ENCODE data around the gene F12. TPM values are rescaled to one million over a fixed set of nuclear protein-coding genes. Genes with fewer than 3 reads are reported as not detected.
"Not testable (repeated sequence)": the region's sequence is repeated elsewhere in the genome, so short reads cannot be mapped to it uniquely, and the experiment has no call there.

Gene F12
- total RNA-seq, 1 experiment from 2014 or later = 12.8 TPM

DNA sequence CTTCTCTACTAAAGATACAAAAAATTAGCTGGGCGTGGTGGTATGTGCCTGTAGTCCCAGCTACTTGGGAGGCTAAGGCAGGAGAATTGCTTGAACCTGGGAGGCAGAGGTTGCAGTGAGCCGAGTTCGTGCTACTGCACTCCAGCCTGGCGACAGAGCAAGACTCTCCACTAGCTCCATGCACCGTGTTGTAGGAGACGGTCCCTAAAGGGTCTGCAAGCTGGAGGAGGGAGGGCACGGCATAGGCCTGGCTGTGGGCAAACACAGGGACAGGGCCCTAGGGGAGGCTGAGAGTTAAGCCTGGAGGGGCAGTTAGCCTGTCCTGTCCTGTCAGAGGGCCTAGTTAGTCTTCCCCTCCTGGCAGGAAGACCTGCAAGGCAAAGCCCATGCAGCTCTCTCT, 48.6 kb downstream of the F12 start:
- not testable (repeated sequence) for DNase-seq (ENCODE audit: extremely low read depth, low read depth)

DNA sequence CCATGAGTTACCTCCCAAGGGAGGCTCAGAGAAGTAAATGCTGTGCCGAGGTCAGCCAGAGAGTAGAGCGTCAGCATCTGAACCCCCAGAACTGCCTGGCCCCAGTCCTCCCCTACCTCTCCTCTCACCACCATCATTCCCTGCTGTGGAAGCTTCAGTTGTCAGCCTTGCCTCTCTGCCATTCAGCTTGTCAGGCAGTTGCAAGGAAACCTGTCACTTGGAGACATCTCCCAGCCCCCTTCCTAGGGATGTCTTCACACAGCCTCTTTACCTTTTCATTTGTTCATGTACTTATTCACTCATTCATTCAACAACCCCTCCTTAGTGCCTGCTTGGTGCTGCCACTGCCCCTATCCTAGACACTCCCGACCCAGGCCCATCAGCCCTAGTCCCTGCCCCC, 49.5 kb downstream of the F12 start:
- no peak for DNase-seq (ENCODE audit: extremely low read depth, low read depth)

DNA sequence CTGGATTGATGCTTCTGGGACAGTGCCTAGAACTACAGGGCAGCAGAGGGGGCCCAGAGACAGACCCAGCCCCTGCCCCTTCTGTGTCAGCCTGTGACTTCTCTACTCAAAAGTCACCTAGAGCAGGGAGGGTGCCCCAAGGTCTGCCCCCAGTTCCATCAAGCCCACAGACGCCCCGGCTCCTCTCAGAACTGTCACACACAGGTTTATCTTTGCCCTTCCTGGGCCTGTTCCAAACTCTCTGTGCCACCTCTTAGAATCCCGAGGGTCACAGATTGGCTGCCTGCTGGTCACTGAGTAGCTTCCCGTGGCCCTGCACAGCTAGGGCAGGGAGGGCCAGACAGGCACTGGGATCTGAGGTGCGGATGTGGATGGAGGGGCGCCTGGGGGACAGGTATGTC, 49.9 kb downstream of the F12 start:
- no peak for DNase-seq (ENCODE audit: extremely low read depth, low read depth)

DNA sequence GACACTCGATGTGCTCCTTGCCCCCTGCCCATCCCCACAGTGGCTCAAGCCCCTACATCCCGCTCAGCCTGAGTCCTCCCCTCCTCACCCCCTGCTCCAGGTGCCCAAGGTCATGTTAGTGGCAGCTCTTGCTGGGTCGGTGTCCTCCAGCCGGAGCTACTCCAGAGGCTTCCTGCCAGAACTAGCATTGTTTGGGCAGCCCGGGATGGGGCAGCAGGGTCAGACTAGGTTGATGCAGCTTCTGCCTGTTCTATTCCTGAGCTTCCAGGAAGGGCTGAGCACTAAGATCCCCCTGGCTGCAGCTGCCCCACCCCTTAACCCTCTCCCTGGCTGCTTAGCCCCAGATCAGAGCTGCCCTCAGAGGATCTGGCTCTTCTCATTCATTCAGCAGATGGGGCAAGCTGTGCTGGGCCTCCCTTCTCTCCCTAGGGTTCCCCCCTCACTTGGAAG, 51.0 kb downstream of the F12 start:
- no peak for DNase-seq (ENCODE audit: extremely low read depth, low read depth)

DNA sequence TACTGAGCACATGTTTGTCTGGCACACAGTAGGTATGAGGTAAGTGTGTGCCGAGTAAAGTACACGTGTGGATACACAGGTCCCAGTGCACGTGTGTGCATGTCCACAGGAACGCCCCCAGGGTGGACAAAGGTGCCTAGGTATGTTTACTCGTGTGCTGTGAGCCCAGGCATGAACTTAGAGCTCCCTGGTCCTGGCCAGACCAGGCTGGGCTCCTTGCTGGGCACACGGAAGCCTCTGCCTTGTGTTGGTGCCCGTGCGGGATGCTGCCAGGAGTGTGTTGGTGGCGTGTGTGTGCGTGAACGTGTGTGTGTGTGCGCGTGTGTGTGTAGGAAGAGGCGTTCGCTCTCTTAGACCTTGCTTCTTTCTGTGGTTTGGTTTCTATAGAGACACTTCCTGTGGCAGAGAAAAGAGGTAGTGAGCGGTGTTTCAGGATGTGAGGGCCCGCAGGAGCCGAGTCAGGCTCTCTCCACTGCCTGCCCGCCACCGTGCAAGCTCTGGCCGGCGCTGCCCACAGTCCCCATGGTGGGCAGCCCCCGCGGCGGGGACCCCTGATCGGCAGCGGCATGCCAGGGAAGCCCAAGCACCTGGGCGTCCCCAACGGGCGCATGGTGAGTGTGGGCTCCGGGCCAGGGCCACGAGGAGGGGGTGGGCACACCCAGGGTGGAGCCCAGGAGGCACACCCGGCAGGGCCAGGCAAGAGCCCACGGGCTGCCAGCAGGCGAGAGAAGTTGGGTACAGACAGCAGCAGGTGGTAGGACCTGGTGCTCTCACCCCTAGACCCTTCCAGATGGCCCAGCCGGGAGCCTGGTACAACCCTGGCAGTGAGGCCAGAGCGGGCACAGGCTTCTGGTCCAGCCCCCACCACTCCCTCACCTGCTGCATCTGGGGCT, 51.7 kb downstream of the F12 start, which contains the start of gene RGS14:
Gene RGS14 (plus strand): TSS at position 466 of the 893 bp plus-strand sequence. CDS start 101 bp downstream, at position 567.
- DNase-seq (ENCODE audit: extremely low read depth, low read depth) = no peak

DNA sequence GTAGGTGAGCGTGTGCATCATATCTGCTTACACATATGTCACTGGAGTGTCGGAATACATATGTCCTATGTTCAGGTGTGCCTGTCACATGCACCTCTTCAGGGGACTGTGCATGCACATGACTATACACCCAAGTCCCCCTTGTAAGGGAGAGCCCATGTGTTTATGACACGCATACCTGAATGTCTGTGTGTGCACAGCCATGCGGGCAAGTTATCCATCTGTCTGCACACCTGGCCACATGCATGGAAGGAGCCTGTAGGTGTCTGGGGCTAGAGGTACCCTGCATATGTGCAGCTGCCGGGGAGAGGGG, 52.3 kb downstream of the F12 start:
- no peak for DNase-seq (ENCODE audit: extremely low read depth, low read depth)

DNA sequence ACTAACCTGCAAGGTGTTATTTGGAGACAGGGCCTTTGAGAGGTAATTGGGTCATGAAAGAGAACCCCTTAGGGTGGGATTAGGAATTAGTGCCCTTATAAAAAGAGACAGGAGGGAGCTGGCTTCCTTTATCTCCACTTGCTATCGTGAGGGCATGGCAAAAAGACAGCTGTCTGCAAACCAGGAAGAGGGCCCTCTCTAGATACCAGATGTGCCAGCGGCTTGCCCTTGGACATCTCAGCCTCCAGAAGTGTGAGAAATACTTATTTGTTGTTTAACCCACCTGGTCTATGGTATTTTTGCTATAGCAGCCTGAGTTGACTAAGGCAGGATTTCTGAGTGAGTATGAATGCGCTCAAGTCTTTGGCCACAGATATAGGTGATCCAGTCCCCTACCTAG, 52.6 kb downstream of the F12 start:
- DNase-seq (ENCODE audit: extremely low read depth, low read depth) = no peak

DNA sequence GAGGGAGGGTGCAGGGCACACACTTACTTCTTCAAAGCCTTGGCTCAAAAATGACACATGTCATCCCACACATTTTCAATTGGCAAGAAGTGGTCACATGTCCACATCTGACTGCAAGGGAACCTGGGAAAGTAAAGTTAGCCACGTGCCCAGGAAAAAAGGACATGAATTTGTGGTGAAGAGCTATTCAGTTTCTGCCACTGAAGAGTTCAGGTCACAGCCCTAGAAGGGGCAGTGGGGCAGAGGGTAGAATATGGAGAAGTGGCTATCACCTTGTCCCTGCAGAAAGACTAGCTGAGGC, 53.5 kb downstream of the F12 start:
- no peak for DNase-seq (ENCODE audit: extremely low read depth, low read depth)

DNA sequence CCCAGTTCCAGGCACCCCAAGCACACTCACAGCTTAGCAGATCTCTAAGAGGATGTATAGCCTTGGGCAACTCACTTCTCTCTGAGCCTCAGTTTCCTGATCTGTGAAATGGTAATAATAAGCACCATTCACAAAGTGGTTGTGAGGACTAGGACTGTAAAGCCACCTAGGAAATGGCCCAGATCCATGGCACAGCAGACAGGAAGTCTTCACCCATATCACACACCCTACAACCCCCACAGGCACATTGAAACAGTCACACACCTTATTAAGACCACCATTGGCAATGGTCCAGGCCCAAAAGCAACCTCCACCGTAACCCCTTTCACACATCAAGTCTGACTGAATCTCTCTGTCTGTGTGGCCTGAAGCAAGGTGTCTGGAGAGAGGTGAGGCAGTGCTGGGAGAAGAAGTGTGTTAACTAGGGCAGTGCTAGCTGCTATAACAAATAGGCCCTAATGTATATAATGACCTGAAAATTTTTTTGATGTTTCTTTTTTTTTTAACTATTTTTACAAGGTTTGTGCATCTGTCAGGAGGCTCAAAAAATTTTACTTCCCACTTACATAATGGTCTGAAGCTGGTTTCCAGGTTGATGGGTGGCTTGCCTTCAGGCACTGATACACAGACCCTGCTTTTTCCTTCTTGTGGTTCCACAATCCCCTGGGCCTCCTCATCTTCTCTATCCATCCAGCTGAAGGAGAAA, 54.0 kb downstream of the F12 start:
- DNase-seq (ENCODE audit: extremely low read depth, low read depth) = no peak

DNA sequence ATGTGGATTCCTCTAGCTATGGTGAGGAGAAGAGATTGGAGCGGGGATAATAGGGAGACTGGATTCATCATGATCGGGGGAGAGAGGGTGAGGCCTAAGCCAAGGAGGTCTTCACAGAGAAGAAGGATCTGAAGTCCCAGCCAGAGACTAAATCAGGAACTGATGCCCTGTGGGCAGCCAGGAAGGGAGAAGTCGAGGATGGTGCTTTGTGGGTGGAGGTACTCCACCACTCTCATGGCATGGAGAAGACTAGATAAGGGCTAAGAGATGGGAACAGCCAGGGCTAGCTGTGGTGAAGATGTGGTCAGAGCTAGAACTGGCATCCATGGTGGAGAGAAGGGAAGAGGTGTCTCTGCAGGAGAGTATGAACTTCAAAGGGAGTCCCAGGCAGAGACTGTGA, 54.7 kb downstream of the F12 start:
- DNase-seq (ENCODE audit: extremely low read depth, low read depth) = no peak

DNA sequence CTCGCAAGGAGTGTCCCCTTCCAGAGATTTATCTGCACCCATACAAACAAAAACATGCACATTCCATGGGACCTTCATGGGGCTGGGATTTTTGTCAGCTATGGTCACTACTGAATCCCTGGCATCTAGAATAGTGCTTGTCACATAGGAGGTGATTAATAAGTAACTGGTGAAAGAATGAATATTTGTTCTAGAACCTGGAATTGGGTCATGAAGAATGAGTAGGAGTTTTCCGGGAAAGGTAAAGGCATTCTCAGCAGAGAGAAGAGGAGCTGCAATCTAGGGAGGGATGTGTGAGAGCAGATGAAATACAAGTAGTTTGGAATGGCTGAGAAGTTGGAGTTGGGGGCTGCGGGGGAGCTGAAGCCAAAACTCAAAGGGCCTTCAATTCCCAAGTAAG, 55.1 kb downstream of the F12 start:
- DNase-seq (ENCODE audit: extremely low read depth, low read depth) = no peak

DNA sequence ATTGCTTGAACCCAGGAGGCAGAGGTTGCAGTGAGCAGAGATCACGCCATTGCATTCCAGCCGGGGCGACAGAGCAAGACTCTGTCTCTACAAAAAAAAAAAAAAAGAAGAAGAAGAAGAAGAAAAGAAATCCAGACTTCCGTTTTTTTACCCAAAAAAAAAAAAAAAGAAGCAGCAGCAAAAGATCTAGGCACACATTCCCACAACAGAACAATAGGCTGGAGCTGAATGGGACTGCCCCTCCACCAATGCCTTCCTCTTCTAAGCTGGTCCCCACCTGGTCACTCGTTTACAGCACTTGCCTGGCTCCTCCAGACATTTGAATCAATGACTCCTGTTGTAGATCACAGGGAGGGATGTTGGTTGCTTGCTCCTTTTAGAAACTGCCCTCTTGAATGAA, 56.3 kb downstream of the F12 start:
- no peak for DNase-seq (ENCODE audit: extremely low read depth, low read depth)

Other genes starting within 250 kb of the F12 start
- 29.1 and 29.7 TPM in 2 replicates for gene RAB24, start 105.8 kb downstream of the F12 start, total RNA-seq (2014; rRNA removed; shearing (Covaris generic))
- gene PRELID1, start 105.8 kb downstream of the F12 start, total RNA-seq (2014; rRNA removed; shearing (Covaris generic)) = 192 and 236 TPM in 2 replicates
- gene MXD3, start 97.7 kb downstream of the F12 start, total RNA-seq (2014; rRNA removed; shearing (Covaris generic)) = 15.3 and 15.8 TPM in 2 replicates
- 274 and 278 TPM in 2 replicates for gene LMAN2, start 57.9 kb downstream of the F12 start, total RNA-seq (2014; rRNA removed; shearing (Covaris generic))
- 16.0 and 21.4 TPM in 2 replicates for gene RGS14, start 51.6 kb downstream of the F12 start, total RNA-seq (2014; rRNA removed; shearing (Covaris generic))
- gene SLC34A1, start 25.1 kb downstream of the F12 start, total RNA-seq (2014; rRNA removed; shearing (Covaris generic)) = not detected in 2 replicates
- gene PFN3, start 8.9 kb downstream of the F12 start, total RNA-seq (2014; rRNA removed; shearing (Covaris generic)) = not detected in 2 replicates
- gene GRK6, start 17.1 kb upstream of the F12 start, total RNA-seq (2014; rRNA removed; shearing (Covaris generic)) = 37.8 and 38.3 TPM in 2 replicates
- gene PRR7, start 37.2 kb upstream of the F12 start, total RNA-seq (2014; rRNA removed; shearing (Covaris generic)) = 29.8 and 34.5 TPM in 2 replicates
- 53.1 and 59.3 TPM in 2 replicates for gene DBN1, start 64.1 kb upstream of the F12 start, total RNA-seq (2014; rRNA removed; shearing (Covaris generic))
- 24.3 and 25.0 TPM in 2 replicates for gene PDLIM7, start 88.0 kb upstream of the F12 start, total RNA-seq (2014; rRNA removed; shearing (Covaris generic))
- 0.61 and 1.2 TPM in 2 replicates for gene DOK3, start 100.3 kb upstream of the F12 start, total RNA-seq (2014; rRNA removed; shearing (Covaris generic))
- 88.9 and 95.6 TPM in 2 replicates for gene DDX41, start 107.4 kb upstream of the F12 start, total RNA-seq (2014; rRNA removed; shearing (Covaris generic))
- gene FAM193B, start 145.0 kb upstream of the F12 start, total RNA-seq (2014; rRNA removed; shearing (Covaris generic)) = 15.5 and 20.8 TPM in 2 replicates
- 47.5 and 57.0 TPM in 2 replicates for gene TMED9, start 182.6 kb upstream of the F12 start, total RNA-seq (2014; rRNA removed; shearing (Covaris generic))
- gene B4GALT7, start 190.6 kb upstream of the F12 start, total RNA-seq (2014; rRNA removed; shearing (Covaris generic)) = 18.7 and 19.1 TPM in 2 replicates